A549 treated with AZD9567 at 1 μM for 4 hours (cell line): Measurements from ENCODE around the gene CHST6. TPM values are rescaled to one million over a fixed set of nuclear protein-coding genes. Genes with fewer than 3 reads are reported as not detected.

Source experiments
- total RNA-seq: library from RNA; stranded (reverse); fragments of 200-300 nt; extraction: Qiagen RNA extraction; gene quantifications from 5 replicates; pipeline ENCODE4 v1.2.3, GENCODE V29; 2022; ENCODE audit not compliant: insufficient read depth

The CHST6 gene
- 0.12 to 0.20 TPM (median 0.14 TPM) in 4 of 5 replicates, not detected in the other for total RNA-seq

DNA sequence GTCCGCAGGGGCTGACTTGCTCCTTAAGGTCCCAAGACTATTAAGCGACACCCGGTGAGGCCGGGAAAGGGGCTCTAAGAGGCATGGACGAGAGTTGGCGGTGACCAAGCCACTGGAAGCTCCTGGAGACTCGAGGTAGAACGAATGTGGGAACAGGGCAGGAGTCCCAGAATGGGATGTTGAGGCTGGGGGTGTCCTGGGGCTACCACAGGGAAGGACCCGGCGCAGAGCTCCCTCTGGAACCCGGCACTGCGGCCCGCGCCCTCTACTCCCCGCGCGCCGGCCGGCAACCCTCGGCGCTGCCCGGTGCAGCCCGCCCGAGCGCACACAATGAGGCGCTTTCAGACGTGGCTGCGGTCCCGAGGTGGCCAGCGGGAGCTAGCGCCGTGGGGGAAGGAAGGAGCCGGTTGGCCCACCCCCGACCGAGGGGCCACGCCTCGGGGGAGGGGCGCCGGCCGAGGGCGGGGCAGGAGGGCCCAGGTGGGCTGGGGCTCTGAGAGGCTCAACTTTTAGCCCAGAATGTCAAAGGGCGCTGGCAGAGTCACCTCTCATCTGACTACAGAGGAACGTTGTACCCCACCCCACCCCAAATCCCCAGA, at the start of gene CHST6:
Gene CHST6, minus strand, starts transcription at position 366 of the 599 bp plus-strand sequence. CDS start 15,613 bp downstream, outside the sequence.

DNA sequence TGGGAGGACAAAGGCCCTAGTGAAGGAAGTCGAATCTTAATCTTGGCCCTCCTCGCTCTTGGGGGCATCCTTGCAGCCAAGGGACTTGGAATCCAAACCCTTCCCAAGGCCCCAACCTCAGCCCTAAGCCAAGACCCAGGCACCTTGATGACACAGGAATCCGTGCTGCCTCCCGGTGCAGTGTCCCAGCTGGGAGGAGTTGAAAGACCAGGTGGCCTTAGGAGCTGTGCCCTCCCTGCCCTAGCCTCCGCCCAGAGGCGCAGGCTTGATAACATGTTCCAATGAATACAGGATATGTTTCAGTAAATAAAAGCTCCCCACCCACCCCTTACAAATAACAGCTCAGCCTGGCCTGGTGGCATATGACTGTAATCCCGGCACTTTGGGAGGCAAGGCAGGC, 40.7 kb upstream of the CHST6 start, which contains the start of gene CHST5:
Gene CHST5, minus strand, starts transcription at position 208 of the 400 bp plus-strand sequence. CDS start 5,724 bp downstream, outside the sequence.

DNA sequence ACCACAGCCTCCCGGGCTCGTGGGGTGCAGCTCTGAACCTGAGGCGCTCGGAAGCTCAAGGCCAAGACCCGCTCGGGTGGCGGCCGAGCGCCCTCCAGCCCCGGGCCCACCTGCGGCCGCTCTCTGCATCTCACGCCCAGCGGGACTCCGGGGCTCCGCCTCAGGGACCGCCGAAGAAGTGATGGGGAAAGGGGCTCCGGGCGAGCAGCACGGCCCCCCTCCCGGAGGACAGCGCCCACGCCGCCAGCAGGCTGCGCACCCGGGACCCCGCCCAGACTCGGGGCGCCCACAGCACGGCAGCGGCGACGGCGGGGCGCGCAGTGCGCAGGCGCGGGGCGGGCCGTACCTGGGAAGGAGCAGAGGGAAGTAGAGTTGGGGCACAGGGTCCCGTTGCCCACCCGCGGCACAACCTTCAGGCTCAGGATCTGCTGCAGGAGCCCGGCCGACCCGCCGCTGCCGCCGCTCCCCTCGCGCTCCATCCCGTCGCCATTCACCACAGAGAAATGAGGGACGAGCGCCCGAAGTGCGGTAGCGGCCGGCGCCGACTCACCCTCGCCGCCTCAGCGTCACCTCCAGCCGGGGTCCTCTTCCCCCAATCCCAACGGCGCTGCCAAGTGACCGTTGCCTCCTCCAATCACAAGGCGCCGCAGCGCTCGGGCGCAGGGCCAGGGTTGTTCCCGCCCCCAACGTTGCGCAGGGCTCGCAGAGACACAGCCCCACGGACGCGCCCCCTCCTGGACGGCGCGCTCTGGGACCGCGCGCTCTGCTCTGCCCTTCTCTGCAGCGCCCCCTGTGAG, 30.9 kb downstream of the CHST6 start, which contains the start of gene TMEM170A:
Gene TMEM170A, minus strand, starts transcription at position 568 of the 797 bp plus-strand sequence. Its CDS starts 89 bp downstream, at position 479.

DNA sequence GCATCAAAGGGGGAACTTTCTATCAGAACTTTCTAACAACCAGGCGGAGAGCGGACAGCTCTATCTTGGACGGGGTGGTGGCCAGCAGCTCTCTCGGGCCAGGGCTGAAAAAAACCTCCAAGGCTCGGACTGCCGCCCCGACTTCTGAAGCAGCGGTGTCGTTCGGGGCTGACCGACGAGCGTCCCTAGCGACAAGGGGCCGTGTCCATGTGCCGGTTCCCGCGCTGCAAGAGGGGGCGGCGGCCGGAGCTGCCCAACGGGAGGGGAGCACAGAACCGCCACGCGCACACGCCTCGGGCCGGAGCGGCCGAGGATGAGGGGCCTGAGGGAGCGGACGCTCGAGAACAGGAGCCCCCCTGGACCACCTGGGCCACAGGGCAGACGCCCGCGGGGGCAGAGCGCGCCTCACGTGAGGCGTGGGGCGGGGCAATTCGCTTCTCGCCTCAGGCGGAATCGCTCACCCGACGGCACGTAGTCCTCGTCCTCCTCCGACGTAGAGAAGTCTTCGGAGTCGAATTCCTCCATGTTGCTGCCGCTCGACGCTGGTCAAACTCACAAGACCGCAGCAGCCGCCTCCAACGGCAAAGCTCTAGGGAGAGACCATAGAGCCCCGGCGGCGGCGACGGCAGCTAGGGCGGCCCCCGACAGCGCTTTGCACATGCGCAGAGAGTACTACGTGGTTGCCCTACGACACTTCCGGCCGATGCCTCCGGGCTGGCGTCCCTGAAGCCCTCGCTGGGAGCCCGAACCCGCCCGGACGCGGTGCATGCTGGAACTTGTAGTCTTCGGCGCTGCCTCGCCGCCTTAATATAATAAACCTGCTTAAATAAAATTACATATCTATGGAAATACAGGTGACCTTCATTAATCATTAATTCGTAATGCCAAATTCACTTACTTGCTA, 62.2 kb downstream of the CHST6 start, which contains the start of gene CFDP1:
Gene CFDP1, minus strand, starts transcription at position 676 of the 904 bp plus-strand sequence. Its CDS starts 151 bp downstream, at position 525.

Other genes starting within 250 kb of the CHST6 start
- gene BCAR1, start 243.8 kb downstream of the CHST6 start, total RNA-seq, result 83.2 to 112 TPM (median 109 TPM) in 5 replicates
- 53.9 to 76.5 TPM (median 61.0 TPM) in 5 replicates for gene CFDP1, start 61.9 kb downstream of the CHST6 start, total RNA-seq
- 15.2 to 18.3 TPM (median 16.9 TPM) in 5 replicates for gene TMEM170A, start 30.8 kb downstream of the CHST6 start, total RNA-seq
- 0.03 to 0.18 TPM (median 0.03 TPM) in 3 of 5 replicates, not detected in the others for gene CHST5, start 40.7 kb upstream of the CHST6 start, total RNA-seq
- gene TMEM231, start 60.8 kb upstream of the CHST6 start, total RNA-seq, result 9.4 to 12.9 TPM (median 10.5 TPM) in 5 replicates
- 76.4 to 95.7 TPM (median 90.8 TPM) in 5 replicates for gene GABARAPL2, start 70.9 kb upstream of the CHST6 start, total RNA-seq
- gene ADAT1, start 127.8 kb upstream of the CHST6 start, total RNA-seq, result 28.4 to 40.0 TPM (median 39.5 TPM) in 5 replicates
- 155 to 203 TPM (median 165 TPM) in 5 replicates for gene KARS1, start 152.2 kb upstream of the CHST6 start, total RNA-seq
- gene TERF2IP, start 152.3 kb upstream of the CHST6 start, total RNA-seq, result 45.4 to 51.7 TPM (median 47.7 TPM) in 5 replicates
- gene CPHXL2, start 181.6 kb upstream of the CHST6 start, total RNA-seq, result not detected in 5 replicates
- 0.07 TPM in 1 of 5 replicates, not detected in the others for gene DUXB, start 206.0 kb upstream of the CHST6 start, total RNA-seq
- gene CPHXL, start 231.0 kb upstream of the CHST6 start, total RNA-seq, result not detected in 5 replicates